Keratinocyte (primary cell): ENCODE measurements around the gene OVOL2. TPM values are rescaled to one million over a fixed set of nuclear protein-coding genes. Genes with fewer than 3 reads are reported as not detected.

ENCODE experiments used
- DNase-seq: peaks from one replicate; pipeline ENCODE4 v3.0.0-alpha.2; 2011; ENCODE audit warnings: low read depth, missing footprints, low spot score
- FAIRE-seq: peaks from 2 replicates; lab custom pipeline; 2011; peaks lifted over from hg19 to GRCh38; lab: Jason Lieb, UNC
- H2AFZ ChIP-seq: 2 replicates; pipeline ENCODE4 v1.6.0; 2012; ENCODE audit warnings: low read length, control low read depth, inconsistent platforms; ENCODE audit not compliant: control insufficient read depth
- H3K27ac ChIP-seq: 2 replicates; pipeline ENCODE4 v1.5.1; 2011; ENCODE audit warnings: low read length; ENCODE audit not compliant: control insufficient read depth, insufficient read depth
- H3K27me3 ChIP-seq: 3 replicates; pipeline ENCODE4 v1.6.0; 2011; ENCODE audit warnings: low read length; ENCODE audit not compliant: control insufficient read depth, insufficient read depth; ENCODE audit errors: extremely low read depth
- H3K36me3 ChIP-seq, 2 experiments: 2 replicates in 1 of 2; 3 replicates in 1 of 2; pipeline ENCODE4 v1.5.1; 2011; ENCODE audit warnings: low read length in 2 of 2, mild to moderate bottlenecking in 1 of 2; ENCODE audit not compliant: control insufficient read depth in 2 of 2, insufficient read depth in 2 of 2; ENCODE audit errors: extremely low read depth in 1 of 2
- H3K4me1 ChIP-seq: 3 replicates; pipeline ENCODE4 v1.5.1; 2011; ENCODE audit warnings: low read length; ENCODE audit not compliant: control insufficient read depth, insufficient read depth; ENCODE audit errors: extremely low read depth
- H3K4me2 ChIP-seq: 3 replicates; pipeline ENCODE4 v1.6.0; 2011; ENCODE audit warnings: low read depth, low read length; ENCODE audit not compliant: control insufficient read depth, insufficient read depth; ENCODE audit errors: extremely low read depth
- H3K4me3 ChIP-seq, 3 experiments: fragments of 200-600 bp in 1 of 3; sonication (generic) in 1 of 3; 2 replicates in 2 of 3; 3 replicates in 1 of 3; pipeline ENCODE4 v1.5.1; 2011 to 2016; ENCODE audit warnings: low read length in 3 of 3, mild to moderate bottlenecking in 3 of 3, control low read depth in 2 of 3, inconsistent platforms in 1 of 3, low read depth in 1 of 3, mixed read lengths in 1 of 3, mixed run types in 1 of 3, moderate library complexity in 1 of 3; ENCODE audit not compliant: control insufficient read depth in 2 of 3, insufficient read depth in 2 of 3; ENCODE audit errors: extremely low read depth in 1 of 3
- H3K79me2 ChIP-seq: 2 replicates; pipeline ENCODE4 v1.6.0; 2012; ENCODE audit warnings: low read length; ENCODE audit not compliant: control insufficient read depth, insufficient read depth
- H3K9ac ChIP-seq: 3 replicates; pipeline ENCODE4 v1.6.0; 2011; ENCODE audit warnings: low read length; ENCODE audit not compliant: control insufficient read depth, insufficient read depth; ENCODE audit errors: extremely low read depth
- H3K9me1 ChIP-seq: 3 replicates; pipeline ENCODE4 v1.6.0; 2011; ENCODE audit warnings: low read length; ENCODE audit not compliant: control insufficient read depth, insufficient read depth; ENCODE audit errors: extremely low read depth
- H3K9me3 ChIP-seq: 2 replicates; pipeline ENCODE4 v1.5.1; 2012; ENCODE audit warnings: low read depth, low read length; ENCODE audit not compliant: control insufficient read depth
- H4K20me1 ChIP-seq: 3 replicates; pipeline ENCODE4 v1.6.0; 2011; ENCODE audit warnings: low read length; ENCODE audit not compliant: control insufficient read depth, insufficient read depth; ENCODE audit errors: extremely low read depth
- CTCF ChIP-seq, 3 experiments: IDR thresholded peaks in 1 of 3; conservative IDR thresholded peaks in 1 of 3; optimal IDR thresholded peaks in 1 of 3; 2 replicates in 2 of 3; 3 replicates in 1 of 3; pipeline versions ENCODE3 to v1.5.1; 2011; ENCODE audit warnings: low read length in 3 of 3, mild to moderate bottlenecking in 3 of 3, moderate library complexity in 2 of 3, control low read depth in 1 of 3, inconsistent platforms in 1 of 3; ENCODE audit not compliant: insufficient read depth in 2 of 3; ENCODE audit errors: extremely low read depth in 1 of 3
- EZH2 ChIP-seq: IDR thresholded peaks from one replicate; pipeline ENCODE4 v1.6.1; 2012; ENCODE audit warnings: inconsistent platforms, mild to moderate bottlenecking, low read length, moderate library complexity
- dilution Hi-C: fragments of 300-500 bp; cut with MboI; formaldehyde crosslinking; loops from one replicate; pipeline ENCODE4 v1.7.0; 2020; ENCODE audit warnings: low sequenced_read_pairs; ENCODE audit not compliant: extremely low pct_ligation_motif_present
- polyA plus RNA-seq, 5 experiments: library from polyadenylated mRNA; depleted of rRNA in 3 of 5; stranded (reverse) in 3 of 5; stranded (forward) in 1 of 5; unstranded in 1 of 5; fragments of >200 nt; gene quantifications; 1 replicate in 1 of 5; 2 replicates in 3 of 5; 3 replicates in 1 of 5; pipeline versions ENCODE4 v1.2.1 to v1.2.3, GENCODE V29; 2011 to 2012; ENCODE audit warnings: missing spikeins in 2 of 5, low read depth in 1 of 5, low replicate concordance in 1 of 5

OVOL2 gene
- polyA plus RNA-seq, 1 donor (not counting 4 experiments of a cell fraction or from before 2014, with no cell fraction given) = 4.3 TPM

GRCh38 chr20:18077157-18077556, 19.4 kb upstream of the OVOL2 start:
- dilution Hi-C loops = no loop called here
- Histone ChIP-seq H3K9ac (no peak overlapping the region), H3K9me1 (no peaks in the 10 kb centered on the region), H4K20me1 (no peaks in the 10 kb centered on the region), H3K9me3 (no peaks in the 10 kb centered on the region), H3K4me1 (no peaks in the 10 kb centered on the region), H3K27me3 (no peaks in the 10 kb centered on the region), H3K27ac (no peak overlapping the region), H3K79me2 (no peaks in the 10 kb centered on the region), H3K4me3 (no peak overlapping the region), H3K36me3 (no peaks in the 10 kb centered on the region), H3K4me2 (no peak overlapping the region), H2AFZ (no peak overlapping the region)
- no peak for TF ChIP-seq CTCF (optimal IDR thresholded peaks at IDR 0.05 in 1 of 3, IDR thresholded peaks at IDR 0.05 in 1 of 3, conservative IDR thresholded peaks at IDR 0.05 in 1 of 3; ENCODE audit: extremely low read depth in 1 of 3, insufficient read depth in 2 of 3, low read length in 3 of 3)
- TF ChIP-seq EZH2 = no peak
- FAIRE-seq = no peak
- no peak for DNase-seq

GRCh38 chr20:18072532-18072931, 14.8 kb upstream of the OVOL2 start:
- Histone ChIP-seq H3K36me3 (no peaks in the 10 kb centered on the region), H3K4me1 (no peaks in the 10 kb centered on the region), H3K27me3 (peaks cover 3% of the 10 kb centered on the region), H3K9me1 (no peaks in the 10 kb centered on the region), H3K9me3 (no peaks in the 10 kb centered on the region), H3K79me2 (no peaks in the 10 kb centered on the region), H3K4me3 (no peak overlapping the region), H4K20me1 (no peaks in the 10 kb centered on the region), H3K27ac (no peak overlapping the region), H3K4me2 (no peak overlapping the region), H3K9ac (no peak overlapping the region), H2AFZ (no peak overlapping the region)
- DNase-seq (no peak), FAIRE-seq (no peak)
- TF ChIP-seq CTCF (optimal IDR thresholded peaks at IDR 0.05 in 1 of 3, IDR thresholded peaks at IDR 0.05 in 1 of 3, conservative IDR thresholded peaks at IDR 0.05 in 1 of 3; ENCODE audit: extremely low read depth in 1 of 3, insufficient read depth in 2 of 3, low read length in 3 of 3) (no peak), EZH2 (no peak)
- dilution Hi-C loops = no loop called here
